ENCODE measurements around the gene DNAJC5G. TPM values are rescaled to one million over a fixed set of nuclear protein-coding genes. Genes with fewer than 3 reads are reported as not detected.
"Not testable (repeated sequence)": the region's sequence is repeated elsewhere in the genome, so short reads cannot be mapped to it uniquely, and the experiment has no call there.

DNAJC5G gene
- total RNA-seq, 4 donors from 2014 or later: 0.42 TPM; not detected in 3

DNA sequence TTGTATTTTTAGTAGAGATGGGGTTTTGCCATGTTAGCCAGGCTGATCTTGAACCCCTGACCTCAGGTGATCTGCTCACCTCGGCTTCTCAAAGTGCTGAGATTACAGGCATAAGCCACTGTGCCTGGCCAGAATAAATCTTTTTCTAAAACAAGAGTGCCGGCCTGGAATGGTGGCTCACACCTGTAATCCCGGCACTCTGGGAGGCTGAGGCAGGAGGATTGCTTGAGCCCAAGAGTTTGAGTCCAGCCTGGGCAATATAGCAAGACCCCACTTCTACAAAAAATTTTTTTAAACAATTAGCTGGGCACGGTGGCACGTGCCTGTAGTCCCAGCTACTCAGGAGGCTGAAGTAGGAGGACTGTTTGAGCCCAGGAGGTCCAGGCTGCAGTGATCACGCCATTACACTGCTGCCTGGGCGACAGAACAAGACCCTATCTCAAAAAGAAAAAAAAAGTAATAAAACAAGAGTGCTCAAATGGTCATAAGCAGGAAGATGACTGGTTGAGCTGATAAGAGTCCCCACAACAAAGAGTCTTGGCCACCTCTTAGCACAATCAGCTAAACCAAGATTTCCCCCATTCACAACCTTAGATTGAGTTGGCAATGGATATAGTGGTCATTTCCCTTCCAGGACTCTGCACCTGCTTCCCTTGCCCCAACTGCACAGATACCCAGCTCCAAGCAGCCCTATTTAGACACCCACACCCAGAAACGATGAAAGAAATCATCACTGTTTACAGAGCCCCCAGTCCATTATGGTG, 38.8 kb downstream of the DNAJC5G start:
- H3K27ac ChIP-seq (replicated peaks in 1 of 4): no peak overlapping the region
- H3K36me3 ChIP-seq: peaks cover 6 to 61% (median 38%) of the 10 kb centered on the region in 4 donors
- TF ChIP-seq EP300 (IDR thresholded peaks at IDR 0.05) (no peak), POLR2A (IDR thresholded peaks at IDR 0.05; ENCODE audit: low read depth) (no peak), POLR2AphosphoS5 (IDR thresholded peaks at IDR 0.05) (no peak)
- TF ChIP-seq, protein P1, sequence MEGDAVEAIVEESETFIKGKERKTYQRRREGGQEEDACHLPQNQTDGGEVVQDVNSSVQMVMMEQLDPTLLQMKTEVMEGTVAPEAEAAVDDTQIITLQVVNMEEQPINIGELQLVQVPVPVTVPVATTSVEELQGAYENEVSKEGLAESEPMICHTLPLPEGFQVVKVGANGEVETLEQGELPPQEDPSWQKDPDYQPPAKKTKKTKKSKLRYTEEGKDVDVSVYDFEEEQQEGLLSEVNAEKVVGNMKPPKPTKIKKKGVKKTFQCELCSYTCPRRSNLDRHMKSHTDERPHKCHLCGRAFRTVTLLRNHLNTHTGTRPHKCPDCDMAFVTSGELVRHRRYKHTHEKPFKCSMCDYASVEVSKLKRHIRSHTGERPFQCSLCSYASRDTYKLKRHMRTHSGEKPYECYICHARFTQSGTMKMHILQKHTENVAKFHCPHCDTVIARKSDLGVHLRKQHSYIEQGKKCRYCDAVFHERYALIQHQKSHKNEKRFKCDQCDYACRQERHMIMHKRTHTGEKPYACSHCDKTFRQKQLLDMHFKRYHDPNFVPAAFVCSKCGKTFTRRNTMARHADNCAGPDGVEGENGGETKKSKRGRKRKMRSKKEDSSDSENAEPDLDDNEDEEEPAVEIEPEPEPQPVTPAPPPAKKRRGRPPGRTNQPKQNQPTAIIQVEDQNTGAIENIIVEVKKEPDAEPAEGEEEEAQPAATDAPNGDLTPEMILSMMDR (IDR thresholded peaks at IDR 0.05): no peak
- WGBS: 91% methylated on average over 8 of the region's 8 CpGs
- no peak overlapping the region for H3K4me3 ChIP-seq
- H3K9me3 ChIP-seq: no peaks in the 10 kb centered on the region
- intact Hi-C loops (cut with DNase I): no loop called here
- no peaks in the 10 kb centered on the region for H3K4me1 ChIP-seq
- DNase-seq (ENCODE audit: extremely low spot score): no peak
- H3K27me3 ChIP-seq: peaks cover 0 to under 1% (median 0%) of the 10 kb centered on the region in 4 donors

DNA sequence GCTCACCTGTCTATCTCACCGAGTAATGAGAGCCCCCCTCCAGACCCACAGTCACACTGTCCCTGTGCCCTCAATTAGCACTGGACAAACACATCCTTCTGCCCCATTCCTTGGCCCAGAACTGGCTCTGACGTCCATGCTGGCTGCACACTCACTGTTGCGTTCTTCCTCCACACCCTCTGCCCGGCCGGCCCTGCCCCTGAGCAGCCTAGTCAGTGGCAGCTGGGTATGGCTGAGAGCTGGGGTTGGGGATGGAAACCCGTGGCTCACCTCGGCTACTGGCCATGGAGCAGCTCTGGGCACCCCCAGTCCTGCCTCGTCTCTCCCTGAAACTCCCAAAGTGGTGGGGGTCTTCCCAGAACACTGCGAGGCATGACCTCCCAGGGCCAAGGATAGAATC, 39.5 kb downstream of the DNAJC5G start:
- no peaks in the 10 kb centered on the region for H3K27me3 ChIP-seq
- WGBS: 84% methylated on average over 9 of the region's 9 CpGs
- no peak overlapping the region for H3K27ac ChIP-seq (replicated peaks in 1 of 4)
- DNase-seq (ENCODE audit: extremely low spot score): no peak
- H3K4me1 ChIP-seq: no peaks in the 10 kb centered on the region
- intact Hi-C loops (cut with DNase I): no loop called here
- H3K9me3 ChIP-seq: no peaks in the 10 kb centered on the region
- H3K36me3 ChIP-seq: peaks cover 0 to 56% (median 34%) of the 10 kb centered on the region in 4 donors
- TF ChIP-seq POLR2A (IDR thresholded peaks at IDR 0.05; ENCODE audit: low read depth) (no peak), EP300 (IDR thresholded peaks at IDR 0.05) (no peak), POLR2AphosphoS5 (IDR thresholded peaks at IDR 0.05) (no peak)
- TF ChIP-seq, protein P1 (IDR thresholded peaks at IDR 0.05): no peak
- no peak overlapping the region for H3K4me3 ChIP-seq

DNA sequence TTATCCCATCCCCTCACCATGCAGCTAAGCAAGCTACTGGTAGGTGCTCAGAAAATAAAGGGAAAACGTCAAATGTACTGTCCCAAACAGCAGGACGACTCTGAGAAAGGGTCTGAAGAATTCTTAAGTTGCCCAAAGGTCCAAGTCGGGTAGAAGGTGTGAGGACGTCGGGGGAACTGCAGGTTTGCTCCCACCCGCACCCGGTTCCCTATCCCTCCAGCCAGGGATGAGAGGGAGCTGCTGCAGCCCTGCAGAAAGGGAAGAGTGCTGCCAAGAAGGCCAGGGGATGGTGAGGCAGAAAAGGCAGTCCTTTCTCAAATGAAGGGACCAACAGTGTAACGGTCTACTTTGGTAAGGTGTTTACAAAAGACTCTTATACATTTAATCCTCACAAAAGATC, 39.9 kb downstream of the DNAJC5G start:
- H3K4me3 ChIP-seq: no peak overlapping the region
- 72% methylated on average over 8 of the region's 8 CpGs for WGBS
- no peaks in the 10 kb centered on the region for H3K9me3 ChIP-seq
- no peaks in the 10 kb centered on the region for H3K27me3 ChIP-seq
- TF ChIP-seq POLR2A (IDR thresholded peaks at IDR 0.05; ENCODE audit: low read depth) (no peak), EP300 (IDR thresholded peaks at IDR 0.05) (no peak), POLR2AphosphoS5 (IDR thresholded peaks at IDR 0.05) (no peak)
- TF ChIP-seq, protein P1 (IDR thresholded peaks at IDR 0.05): no peak
- no peak overlapping the region for H3K27ac ChIP-seq (replicated peaks in 1 of 4)
- H3K36me3 ChIP-seq: peaks cover 0 to 52% (median 29%) of the 10 kb centered on the region in 4 donors
- no peak for DNase-seq (ENCODE audit: extremely low spot score)
- no peaks in the 10 kb centered on the region for H3K4me1 ChIP-seq
- intact Hi-C loops (cut with DNase I): no loop called here

DNA sequence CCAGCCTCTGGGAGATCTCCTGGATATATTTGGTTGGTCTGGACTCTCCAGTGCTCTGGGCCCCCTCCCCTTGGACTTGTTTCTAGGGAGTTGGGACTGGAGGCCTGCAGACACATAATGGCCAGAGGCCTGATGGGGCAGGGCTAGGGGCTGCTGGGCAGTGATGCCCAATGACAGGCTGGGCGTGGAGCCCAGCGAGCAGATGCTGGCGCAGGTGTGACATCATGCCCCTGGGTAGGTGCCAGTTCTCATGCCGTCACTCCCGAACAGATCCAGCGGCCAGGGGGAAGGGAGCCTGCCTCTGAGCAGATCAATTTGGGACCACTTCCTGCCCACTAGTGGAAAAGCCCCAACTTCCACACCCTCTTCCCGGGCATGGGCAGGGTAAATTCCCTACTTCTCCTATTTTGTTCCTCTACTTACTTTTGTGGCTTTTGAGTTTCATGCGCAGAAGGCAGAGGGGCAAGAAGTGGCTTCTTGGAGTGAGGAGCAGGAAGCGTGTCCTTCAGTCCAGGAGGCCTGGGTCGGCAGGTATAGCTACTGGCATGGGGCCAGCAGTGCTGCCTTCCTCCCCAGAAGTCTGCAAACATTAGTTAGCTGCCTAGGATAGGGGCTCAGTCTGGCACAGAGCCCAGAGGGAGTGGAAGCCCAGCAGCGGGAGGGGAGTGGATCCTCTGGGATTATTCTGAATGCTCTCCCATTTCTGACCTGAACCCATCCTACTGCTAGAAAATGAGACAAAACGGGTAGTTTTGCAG, 41.6 kb downstream of the DNAJC5G start:
- WGBS: 82% methylated on average over 5 of the region's 12 CpGs
- intact Hi-C loops (cut with DNase I): no loop called here

DNA sequence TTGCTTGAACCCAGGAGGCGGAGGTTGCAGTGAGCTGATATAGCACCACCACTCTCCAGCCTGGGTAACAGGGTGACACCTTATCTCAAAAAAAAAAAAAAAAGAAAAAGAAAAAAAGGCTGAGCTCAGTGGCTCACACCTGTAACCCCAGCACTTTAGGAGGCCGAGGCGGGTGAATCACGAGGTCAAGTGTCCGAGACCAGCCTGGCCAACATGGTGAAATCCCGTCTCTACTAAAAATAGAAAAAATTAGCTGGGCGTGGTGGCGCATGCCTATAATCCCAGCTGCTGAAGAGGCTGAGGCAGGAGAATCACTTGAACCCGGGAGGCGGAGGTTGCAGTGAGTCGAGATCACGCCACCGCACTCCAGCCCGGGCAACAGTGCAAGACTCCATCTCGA, 44.6 kb downstream of the DNAJC5G start:
- intact Hi-C loops (cut with DNase I): loop anchor here (5.0 kb wide), 2 partner anchors 37 to 52 kb away; partner anchors contain the start of genes EIF2B4, GTF3C2 and SNX17
- 94% methylated on average over 15 of the region's 15 CpGs for WGBS
- not testable (repeated sequence) for H3K27ac ChIP-seq (replicated peaks in 1 of 4); DNase-seq (ENCODE audit: extremely low spot score); H3K9me3 ChIP-seq; H3K27me3 ChIP-seq; H3K4me3 ChIP-seq
- peaks cover 29 to 34% (median 31%) of the 10 kb centered on the region in 4 donors for H3K4me1 ChIP-seq
- peaks cover 0 to 22% (median 9%) of the 10 kb centered on the region in 4 donors for H3K36me3 ChIP-seq

More for the DNA sequence above, 41.6 kb downstream of the DNAJC5G start:
- H3K27me3 ChIP-seq: no peaks in the 10 kb centered on the region
- TF ChIP-seq POLR2A (IDR thresholded peaks at IDR 0.05; ENCODE audit: low read depth) (no peak), POLR2AphosphoS5 (IDR thresholded peaks at IDR 0.05) (no peak), EP300 (IDR thresholded peaks at IDR 0.05) (no peak)
- TF ChIP-seq, protein P1 (IDR thresholded peaks at IDR 0.05): no peak
- H3K36me3 ChIP-seq: peaks cover 0 to 34% (median 17%) of the 10 kb centered on the region in 4 donors
- H3K9me3 ChIP-seq: no peaks in the 10 kb centered on the region
- H3K27ac ChIP-seq (replicated peaks in 1 of 4): no peak overlapping the region
- peaks cover 11 to 16% (median 14%) of the 10 kb centered on the region in 4 donors for H3K4me1 ChIP-seq
- no peak for DNase-seq (ENCODE audit: extremely low spot score)
- no peak overlapping the region for H3K4me3 ChIP-seq
